ENCODE results near the gene HSPA12A.

Gene HSPA12A

GRCh38 chr10:116690356-116691322 lies 51.7 kb downstream of the HSPA12A start:
- DNase-seq: no peak

- no peak for DNase-seq
These were observed 52.6 kb downstream of the HSPA12A start for GRCh38 chr10:116689744-116690143.

DNA sequence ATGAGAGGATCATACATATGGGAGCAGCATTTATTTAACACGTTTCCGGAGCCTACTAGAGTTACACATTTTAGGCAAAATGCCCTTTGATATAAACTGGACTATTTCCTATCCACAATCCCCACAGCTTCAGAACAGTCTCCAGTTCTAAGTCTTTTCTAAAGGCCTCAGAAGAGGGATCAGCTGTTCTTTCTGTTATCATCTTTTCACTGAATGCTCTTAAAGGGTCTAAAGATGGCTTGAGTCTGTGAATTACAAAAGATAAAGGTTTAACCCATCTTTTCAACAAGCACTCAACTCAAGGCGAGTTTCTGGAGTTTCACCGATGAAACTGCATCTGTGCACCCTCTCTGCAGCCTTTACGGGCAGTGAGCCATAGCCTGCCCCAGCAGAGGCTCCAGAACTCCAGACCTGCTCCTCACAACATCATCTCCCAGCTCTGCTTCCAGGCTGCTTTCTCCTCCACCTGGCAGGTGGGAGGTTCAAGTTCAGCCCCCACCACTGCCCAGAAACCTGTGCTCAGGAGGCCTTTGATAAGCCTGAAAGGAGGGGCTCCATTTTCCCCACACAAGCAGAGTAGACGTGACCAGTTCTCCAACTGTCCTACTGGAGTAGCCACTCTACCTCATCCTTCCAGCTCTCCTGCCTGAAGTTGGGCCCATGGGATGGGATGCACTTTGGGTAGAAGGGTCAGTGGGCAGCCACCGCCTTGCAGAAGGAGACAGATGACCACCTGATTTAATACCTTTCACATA lies 53.4 kb downstream of the HSPA12A start:
- DNase-seq: no peak

- no peak for DNase-seq
These were observed 54.1 kb downstream of the HSPA12A start for GRCh38 chr10:116688241-116688711.

- DNase-seq: no peak
These were observed 54.7 kb downstream of the HSPA12A start for GRCh38 chr10:116687633-116688032.

DNA sequence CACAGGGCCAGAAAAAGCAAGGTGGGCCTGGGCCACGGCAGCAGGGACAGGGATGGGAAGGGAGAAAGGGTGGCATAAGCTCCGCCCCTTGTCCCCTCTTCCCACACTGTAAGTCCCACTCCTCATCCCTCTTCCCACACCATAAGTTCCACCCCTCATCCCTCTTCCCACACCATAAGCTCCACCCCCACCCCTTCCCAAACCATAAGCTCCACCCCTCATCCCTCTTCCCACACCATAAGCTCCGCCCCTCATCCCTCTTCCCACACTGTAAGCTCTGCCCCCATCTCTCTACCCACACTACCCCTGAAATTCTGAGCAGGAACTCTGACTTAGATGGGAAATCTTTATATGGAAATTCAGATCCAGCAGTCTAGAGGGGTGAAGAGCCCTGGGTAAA lies 55.7 kb downstream of the HSPA12A start:
- DNase-seq: no peak

GRCh38 chr10:116685807-116686206 lies 56.6 kb downstream of the HSPA12A start:
- DNase-seq: no peak

DNA sequence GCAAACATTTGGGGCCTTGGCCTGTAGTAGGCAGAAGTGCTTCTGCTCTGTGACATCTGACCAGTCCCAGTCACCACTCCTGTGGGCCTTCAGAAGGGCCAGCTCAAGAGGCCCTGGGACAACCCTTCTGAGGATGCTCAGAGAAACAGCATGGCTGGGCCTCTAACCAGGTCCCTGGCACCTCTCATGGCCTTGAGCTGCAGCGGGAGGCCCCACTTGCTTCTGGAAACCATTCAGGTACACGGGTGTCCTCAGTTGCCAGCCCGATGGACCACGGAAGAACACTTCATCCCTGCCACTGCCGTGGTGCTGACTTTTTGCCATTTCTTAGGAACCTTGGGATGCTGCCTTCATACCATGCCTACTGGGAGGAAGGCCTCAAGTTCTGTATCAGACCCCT lies 57.6 kb downstream of the HSPA12A start:
- DNase-seq: no peak

- DNase-seq: no peak
These were observed 58.5 kb downstream of the HSPA12A start for GRCh38 chr10:116683821-116684220.

DNA sequence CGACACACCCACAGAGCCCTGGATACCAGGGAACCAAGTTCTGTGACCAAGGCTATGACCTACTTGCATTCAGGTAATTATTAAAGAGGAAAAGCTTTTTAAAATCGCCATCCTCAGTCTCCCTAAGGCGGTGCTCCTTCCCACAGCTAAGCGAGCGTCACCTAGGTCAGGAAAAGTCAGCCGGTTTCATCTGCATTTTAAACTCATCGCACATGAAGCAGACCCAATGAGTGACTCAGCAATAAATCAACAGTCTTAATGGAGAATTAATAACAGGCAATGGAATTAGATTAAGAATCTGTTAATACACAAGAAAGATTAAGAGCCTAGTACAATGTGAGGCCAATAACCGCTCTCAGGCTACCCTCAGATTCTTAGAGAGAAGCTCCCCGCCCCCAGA lies 59.2 kb downstream of the HSPA12A start:
- DNase-seq: no peak

- no peak for DNase-seq
These were observed 63.0 kb downstream of the HSPA12A start for GRCh38 chr10:116679351-116679750.

DNA sequence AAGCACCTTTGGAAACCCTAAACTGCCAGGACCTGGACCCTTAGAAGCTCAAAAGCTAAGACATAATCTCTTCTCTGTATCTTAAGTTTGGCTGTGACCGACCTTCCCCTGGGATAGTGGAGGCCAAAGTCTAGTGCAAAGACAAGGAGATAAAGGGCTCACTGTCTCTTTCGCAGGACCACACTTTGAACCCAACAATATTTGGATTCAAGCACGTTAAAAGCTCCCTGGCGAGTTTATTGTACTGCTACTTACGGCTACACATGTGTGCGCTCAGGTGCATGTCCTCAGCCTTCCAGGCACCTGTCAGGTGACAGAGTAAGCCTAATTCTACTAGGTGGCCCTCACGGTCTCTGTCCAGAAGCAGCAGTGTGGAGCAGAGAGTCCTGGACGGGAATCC lies 65.7 kb downstream of the HSPA12A start:
- DNase-seq: no peak

GRCh38 chr10:116676118-116676517 lies 66.2 kb downstream of the HSPA12A start:
- no peak for DNase-seq

GRCh38 chr10:116674901-116675423 lies 67.4 kb downstream of the HSPA12A start:
- DNase-seq: no peak

GRCh38 chr10:116673866-116674265 lies 68.5 kb downstream of the HSPA12A start:
- DNase-seq: no peak

DNA sequence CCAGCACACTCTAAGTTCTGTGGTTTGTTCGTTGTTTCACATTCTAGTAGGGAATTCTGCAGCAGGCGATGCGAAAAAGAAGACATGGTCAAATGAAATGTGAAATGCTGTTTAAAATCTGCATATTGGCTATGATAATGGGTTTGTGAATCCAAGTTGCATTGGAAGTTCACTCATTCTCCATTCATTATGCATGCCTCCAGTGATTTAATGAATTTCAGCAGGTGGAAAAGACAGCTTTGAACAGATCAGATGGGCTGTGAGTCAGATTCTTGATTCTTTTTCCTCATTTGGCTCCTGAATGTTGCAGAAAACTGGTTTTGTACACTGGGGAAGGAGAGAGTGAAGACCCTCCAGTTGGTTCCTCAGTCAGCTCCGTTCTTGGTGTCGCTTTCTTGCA lies 69.5 kb downstream of the HSPA12A start:
- no peak for DNase-seq

DNA sequence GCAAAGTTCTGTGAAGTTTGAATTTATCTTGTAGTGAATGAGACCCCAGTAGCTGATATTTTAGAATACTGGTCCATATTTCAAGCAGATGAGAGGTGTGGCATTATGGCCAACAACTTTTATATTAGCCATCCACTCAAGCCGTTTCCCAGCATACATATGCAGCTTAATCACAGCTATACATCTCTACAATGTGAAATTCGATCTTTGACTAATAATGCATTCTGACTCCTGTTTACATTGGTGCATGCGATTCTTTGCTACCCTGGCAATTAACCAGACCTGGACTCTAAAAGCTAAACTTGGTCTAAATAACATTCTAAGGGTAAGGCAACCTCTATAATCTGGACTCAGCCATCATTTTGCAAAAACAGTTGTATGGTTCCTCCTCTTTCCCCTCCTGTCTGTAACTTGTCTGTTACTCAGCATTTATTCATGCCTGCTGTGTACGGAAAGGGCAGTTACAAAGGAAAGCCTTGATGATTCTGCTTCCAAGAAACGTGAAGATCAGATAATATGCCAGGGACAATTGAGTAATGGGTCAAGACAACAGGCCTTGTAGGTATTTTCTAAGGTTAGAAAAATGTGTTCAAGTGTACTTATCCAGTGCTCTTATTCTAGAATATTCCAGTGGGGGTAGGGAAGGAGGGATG lies 71.0 kb downstream of the HSPA12A start:
- no peak for DNase-seq

- DNase-seq: no peak
These were observed 71.7 kb downstream of the HSPA12A start for GRCh38 chr10:116670706-116671105.

DNA sequence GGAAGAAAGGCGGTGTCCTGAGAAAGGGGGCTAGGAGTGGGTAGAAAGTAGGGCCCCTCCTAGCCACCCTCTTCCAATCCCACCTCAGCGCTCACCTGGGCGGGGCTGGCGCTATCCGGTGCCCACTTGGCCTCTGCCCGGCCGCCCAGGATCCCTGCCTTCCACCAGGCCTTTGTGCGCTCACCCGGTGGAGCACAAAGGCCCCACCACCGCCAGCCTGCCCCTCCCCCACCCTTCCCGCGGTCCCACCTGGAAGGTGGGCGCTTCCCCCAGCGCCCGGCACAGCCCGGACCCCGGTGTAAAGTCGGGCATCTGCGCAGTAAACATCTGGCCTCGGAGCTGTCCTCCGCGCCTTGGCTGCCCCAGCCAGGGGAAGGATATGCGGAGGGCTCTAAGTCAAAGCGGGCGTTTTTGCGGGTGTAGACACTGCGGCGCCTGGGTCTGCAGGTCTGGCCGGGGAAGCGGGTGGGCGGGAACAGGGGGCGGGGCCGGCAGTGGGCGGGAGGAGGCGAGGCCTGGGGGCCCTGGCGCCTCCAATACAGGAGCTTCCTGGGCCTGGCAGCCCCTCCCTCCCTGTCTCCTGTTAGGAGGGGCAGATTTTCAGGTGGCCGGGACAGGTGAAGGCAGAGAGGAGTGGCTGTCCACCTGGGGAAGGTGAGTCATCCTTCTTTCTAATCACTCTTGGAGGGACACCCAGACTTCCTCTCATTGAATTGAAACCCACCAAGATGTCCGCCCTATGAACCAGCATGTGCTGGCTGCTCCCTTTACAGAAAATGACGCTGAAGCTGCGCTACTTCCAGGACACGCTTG lies 72.3 kb downstream of the HSPA12A start:
- DNase-seq: no peak

DNA sequence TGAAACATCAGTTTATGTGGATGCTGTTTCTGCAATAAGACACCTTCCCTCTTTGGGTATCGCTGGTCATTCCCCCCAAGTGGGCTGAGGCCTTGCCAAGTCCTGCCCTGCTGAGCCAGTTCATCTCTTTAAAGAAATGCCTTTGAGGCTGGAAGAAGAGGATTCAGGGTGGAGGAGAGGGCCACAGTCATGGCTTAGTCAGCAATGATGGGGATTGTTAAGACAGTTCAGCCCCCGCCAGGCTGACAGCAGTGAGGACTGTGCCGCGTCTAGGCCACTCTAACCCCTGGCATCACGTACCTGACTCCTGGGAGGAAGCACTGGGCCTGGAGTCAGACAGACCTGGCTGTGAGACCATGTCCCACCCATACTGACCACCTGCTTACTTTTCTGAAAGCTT lies 73.3 kb downstream of the HSPA12A start:
- DNase-seq: no peak

DNA sequence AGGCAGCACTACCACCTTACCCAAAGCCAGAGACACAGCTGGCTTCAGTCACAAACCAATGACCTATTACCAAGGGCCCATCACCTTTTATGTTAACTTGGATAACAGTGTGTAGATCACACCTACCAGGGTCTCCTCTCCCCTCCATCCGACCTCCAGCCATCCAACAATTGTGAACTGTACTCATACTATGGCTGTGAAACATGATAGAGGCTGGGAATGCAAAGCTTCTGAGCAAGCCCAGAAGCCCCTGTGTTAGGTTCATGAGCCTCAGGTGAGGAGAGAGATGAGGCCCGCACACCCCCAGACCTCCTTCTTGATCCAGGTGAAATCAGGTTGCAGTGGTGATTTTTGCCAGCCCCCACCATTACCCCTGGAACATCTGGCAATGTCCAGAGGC lies 73.9 kb downstream of the HSPA12A start:
- DNase-seq: no peak

DNA sequence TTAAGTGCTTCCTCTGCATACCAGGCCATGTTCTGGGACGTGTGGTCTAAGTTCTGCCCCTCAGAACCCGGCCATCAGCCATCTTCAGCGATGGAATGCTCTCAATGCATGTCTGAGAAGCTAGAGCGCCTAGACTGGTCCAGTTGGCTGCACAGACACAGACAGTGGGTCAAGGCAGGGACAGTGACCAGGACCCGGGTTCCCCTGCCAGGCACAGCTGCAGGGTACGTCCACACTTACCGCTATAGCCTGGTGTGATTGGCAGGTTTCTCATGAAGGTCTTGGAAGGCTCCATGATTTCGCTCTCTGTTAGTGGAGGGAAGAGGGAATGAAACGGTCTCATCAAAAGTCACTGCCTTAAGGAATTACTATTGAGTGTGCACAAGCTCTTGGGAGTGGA lies 74.3 kb downstream of the HSPA12A start:
- DNase-seq: no peak
